ENCODE measurements around the gene SUPT20HL2.
A peak's percentile ranks its signal among the peaks of the same experiment; 100 is the strongest.
"Not testable (repeated sequence)": the region's sequence is repeated elsewhere in the genome, so short reads cannot be mapped to it uniquely, and the experiment has no call there.

SUPT20HL2 gene

DNA sequence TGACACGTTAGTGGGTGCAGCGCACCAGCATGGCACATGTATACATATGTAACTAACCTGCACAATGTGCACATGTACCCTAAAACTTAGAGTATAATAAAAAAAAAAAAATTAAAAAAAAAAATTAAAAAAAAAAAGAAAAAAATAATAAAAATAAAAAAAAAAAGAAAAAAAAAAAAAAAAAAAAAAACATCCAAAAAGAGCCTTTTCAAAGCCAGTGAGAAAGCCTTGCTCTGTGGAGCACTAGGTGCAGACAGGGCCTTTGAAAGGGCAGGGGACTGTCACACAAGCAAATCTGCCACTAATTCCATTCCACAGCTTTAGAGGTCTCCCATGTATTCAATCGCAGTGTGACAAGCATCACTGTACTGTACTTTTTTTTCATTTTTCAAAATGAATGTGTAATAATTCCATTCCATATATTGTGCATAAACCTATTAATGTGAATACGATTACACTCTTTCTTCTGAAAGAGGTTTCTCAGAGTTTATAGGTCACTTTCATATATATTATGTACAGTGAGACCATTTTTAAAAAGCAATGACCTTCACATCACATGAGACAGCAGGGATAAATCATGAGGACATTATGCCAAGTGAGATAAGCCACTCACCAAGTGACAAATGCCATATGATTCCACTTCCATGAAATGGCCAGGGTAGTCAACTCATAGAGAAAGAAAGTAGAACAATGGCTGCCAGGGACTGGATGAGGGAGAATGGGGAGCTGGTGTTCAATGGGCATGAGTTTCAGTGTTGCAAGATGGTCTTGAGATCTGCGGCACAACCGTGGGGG is 4.1 kb downstream of the SUPT20HL2 start:
- not testable (repeated sequence) for DNase-seq (ENCODE audit: low read depth)

DNA sequence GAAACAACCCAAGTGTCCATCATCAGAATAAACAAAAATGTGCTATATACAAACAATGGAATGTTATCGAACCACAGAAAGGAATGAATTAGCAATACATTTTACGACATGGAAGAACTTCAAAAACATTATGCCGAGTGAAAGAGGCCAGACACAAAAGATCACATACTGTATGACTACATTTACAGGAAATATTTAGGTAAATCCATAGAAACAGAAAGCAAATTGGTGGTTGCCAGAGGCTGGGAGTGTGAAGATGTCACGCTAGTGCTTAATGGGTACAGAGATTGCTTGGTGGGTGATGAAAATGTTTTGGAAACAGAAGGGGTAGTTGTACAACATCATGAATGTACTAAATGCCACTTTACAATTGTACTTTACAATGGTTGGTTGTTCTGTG is 5.1 kb downstream of the SUPT20HL2 start:
- DNase-seq (ENCODE audit: low read depth) = not testable (repeated sequence)

DNA sequence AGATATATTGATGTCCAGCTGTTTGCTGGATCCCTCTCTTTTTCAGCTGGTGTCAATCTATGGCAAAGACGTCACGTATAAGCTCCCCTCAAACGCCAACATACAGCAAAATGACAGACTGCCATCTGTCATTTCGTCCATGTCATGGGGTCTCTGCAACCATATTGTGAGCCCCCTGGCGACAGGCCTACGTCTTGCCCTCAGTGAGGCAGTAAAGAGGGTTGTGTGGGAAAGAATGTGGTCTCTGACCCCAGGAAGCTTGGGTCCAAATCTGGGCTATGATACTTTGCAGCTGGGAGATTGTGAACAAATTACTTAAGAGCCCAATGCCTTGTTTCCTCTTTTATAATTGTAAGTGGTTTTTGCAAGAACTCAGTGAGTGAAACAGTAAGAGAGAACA is 7.4 kb downstream of the SUPT20HL2 start:
- no peak for DNase-seq (ENCODE audit: low read depth)

DNA sequence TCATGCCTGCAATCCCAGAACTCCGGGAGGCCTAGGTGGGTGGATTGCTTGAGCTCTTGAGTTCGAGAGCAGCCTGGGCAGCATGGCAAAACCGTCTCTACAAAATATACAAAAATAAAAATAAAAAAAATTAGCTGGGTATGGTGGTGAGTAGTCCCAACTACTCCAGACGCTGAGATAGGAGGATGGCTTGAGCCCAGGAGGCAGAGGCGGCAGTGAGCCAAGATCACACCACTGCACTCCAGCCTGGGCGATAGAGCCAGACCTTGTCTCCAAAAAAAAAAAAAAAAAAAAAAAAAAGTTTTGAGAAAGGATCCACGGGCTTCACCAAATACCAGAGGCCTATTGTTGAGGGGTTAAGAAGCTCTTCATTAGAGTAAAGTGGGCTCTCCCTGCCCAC is 8.0 kb downstream of the SUPT20HL2 start:
- DNase-seq (ENCODE audit: low read depth) = no peak

DNA sequence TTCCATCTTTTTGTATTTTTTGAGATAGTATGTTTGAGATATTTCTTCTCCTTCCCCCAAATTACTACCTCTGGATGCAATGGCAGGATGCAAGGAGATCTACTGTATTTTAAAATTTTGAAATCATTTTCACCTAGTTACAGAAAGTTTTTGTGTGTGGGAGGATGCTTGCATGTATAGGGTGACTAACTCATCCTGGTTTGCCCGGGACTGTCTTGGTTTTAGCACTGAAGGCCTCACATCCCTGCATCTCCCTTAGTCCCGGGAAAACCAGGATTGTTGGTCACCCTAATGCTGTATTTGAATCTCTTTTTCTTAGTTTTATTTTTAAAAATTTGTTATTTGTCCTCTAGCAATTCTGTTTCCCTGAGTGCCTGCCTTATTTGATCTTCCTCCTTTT is 12.1 kb downstream of the SUPT20HL2 start:
- no peak for DNase-seq (ENCODE audit: low read depth)

DNA sequence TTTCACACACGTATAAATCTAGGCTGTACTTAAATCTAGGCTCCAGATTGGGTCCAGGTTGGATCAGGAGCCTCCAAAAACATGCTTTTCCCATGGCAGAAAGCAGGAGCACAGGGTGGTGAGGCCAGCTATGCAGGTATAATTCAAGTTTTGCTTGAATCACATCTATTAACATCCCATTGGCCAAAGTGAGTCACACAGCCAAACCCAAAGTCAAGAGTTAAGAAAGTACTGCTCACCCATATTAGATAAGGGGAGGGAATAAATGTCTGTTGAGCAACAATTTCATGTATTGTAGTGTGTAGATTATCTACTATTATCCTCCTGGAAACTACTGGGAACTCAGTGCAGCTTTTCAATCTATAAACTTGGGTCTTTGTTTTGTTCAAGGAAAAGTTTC is 12.8 kb downstream of the SUPT20HL2 start:
- no peak for DNase-seq (ENCODE audit: low read depth)

DNA sequence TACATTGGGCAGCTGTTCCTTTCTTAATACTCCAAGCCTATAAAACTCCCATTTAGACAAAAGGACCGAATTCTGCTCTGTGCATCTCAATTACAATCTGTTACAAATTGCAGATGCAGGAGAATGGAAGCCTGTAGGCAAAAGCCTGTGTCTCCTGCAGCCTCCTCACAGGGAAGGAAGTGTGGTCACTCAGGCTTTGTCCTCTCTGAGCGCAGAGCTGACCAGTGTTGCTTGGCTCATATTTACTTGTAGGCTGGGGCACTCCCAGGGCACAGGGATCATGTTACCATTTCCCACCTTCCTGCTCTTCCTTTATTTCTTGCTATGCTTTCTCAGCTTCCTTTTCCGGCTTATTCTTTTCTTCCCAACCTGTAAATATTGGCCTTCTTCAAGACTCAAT is 15.7 kb downstream of the SUPT20HL2 start:
- no peak for DNase-seq (ENCODE audit: low read depth)

DNA sequence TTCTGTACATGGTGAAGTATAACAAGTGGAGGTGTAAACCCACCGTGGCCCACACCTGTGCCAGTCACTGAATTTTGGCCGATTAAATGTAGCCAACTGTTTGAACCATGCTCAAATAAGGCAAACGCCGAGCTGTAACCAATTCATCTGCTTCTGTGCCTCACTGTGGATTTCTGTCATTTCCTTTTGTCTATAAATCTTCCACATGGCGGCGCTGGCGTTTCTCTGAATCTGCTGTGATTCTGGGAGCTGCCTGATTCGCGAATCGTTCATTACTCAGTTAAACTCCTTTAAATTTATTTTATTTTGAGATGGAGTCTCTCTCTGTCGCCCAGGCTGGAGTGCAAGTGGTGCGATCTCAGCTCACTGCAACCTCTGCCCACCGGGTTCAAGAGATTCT is 19.2 kb downstream of the SUPT20HL2 start:
- DNase-seq (ENCODE audit: low read depth) = peak; percentile 26

DNA sequence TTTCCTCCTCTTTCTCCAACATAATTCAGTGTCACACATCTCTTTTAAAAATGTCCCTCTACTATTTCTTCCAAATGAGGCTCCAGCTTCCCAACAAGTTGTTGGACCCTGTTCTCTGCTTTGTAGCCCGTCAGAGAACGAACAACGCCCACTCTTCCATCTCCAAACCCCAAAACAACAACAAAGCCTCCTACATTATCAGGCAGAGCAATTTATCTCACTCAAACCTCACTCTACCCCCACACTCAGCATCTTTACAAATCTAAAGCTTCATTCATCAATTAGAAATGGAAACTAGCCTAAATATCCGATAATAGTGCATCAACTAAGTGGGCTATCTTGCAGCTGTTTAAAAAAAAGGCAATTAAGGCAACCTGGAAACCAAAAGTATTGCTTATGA is 20.5 kb downstream of the SUPT20HL2 start:
- DNase-seq (ENCODE audit: low read depth) = no peak

DNA sequence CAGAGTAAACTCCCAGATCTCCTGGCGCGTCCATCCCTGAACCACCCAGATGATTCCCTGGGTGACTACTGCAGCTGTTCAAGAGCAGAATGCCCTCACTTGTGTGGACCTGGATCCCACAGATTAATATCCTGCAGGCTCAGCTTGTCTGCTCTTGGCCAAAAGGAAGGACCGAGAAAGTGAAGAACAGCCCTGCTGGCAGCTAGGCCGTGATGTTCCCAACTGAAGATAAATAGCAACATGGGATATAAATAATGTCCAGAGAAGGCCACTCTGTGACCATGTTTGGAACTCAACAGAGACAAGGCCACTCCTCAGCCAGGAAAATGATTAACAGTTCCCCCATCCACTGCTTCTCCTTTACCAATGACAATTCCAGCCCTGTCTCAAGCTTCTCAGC is 21.5 kb downstream of the SUPT20HL2 start:
- no peak for DNase-seq (ENCODE audit: low read depth)

DNA sequence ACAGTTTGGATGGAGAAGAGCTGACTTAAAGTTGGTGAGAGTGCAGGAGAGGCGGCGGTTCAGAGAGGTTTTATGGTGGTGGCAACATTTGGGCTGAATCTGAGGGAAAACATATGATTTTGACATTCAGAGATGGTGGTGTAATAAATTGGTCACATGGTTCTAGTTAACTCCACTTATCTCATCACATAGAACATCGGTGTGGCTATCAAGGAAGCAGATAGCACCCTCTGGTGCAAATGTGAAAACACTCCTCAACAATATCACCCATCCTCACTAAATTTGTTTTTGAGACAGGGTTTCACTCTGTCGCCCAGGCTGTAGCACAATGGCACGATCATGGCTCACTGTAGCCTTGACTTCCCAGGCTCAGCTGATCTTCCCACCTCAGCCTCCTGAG is 28.8 kb downstream of the SUPT20HL2 start:
- no peak for DNase-seq (ENCODE audit: low read depth)

DNA sequence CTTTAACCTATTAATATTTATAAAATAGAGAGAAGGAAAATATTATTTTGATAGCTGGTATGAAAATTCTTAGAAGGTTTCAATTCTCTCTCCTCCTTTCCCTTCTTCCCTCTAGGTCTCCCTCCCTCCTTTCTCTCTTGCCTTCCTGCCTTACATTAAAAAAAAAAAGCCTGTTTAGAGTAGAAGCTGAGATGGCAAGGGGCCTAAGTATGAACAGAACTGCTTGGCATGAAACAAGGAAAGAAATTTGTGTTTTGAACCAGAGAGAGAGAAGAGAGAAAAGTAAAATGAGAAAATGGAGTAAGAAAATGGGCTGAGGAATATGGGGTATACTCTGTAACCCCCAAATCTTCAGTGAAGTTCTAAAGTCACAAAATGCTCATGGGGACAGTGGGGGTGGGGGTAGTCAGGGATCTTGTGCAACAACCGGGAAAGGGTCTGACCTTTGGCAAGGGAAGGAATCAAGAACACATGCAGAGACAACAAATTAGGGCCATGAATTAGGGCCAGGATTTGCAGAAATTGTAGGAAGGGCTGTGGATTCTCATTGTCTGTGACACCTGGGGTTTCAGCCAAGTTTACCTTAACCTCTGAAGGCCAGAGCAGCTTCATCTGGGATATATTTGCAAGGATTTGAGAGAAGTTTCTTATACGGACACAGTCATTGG is 30.6 kb downstream of the SUPT20HL2 start:
- DNase-seq (ENCODE audit: low read depth) = peak; percentile 3

DNA sequence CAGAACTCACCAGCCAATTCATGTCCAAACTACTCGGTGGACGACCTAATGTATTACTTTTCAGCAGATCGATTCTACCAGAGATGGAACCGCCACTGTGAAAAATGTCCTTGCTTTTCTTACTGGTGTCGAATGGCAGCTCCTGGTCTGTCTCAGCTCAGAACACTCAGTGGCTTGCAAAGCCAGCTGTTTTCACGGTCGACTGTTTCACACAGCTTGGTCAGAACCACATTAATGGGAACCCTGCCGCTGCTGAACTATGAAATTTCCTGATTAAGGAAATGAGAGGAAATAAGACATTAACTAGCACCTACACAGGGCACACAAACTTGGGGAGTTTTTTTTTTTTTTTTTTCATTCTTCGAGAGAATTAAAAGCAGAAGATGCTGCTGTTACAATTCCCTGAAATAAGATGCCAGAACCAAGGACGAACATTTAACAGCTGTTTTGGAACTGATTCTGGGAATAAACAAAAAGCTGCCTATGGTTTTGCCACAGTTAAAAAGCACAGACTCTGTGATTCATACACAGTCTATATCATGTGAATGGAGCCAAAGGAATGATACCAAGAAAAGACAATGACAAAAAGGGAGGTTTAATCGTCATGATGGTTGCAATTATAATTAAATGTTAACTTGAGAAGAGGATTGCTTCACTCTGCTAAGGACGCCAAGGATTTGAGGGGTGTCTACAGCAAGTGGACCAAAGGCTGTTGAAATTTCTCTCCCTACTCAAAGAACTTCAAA is 31.3 kb downstream of the SUPT20HL2 start:
- DNase-seq (ENCODE audit: low read depth) = peak; percentile 28

DNA sequence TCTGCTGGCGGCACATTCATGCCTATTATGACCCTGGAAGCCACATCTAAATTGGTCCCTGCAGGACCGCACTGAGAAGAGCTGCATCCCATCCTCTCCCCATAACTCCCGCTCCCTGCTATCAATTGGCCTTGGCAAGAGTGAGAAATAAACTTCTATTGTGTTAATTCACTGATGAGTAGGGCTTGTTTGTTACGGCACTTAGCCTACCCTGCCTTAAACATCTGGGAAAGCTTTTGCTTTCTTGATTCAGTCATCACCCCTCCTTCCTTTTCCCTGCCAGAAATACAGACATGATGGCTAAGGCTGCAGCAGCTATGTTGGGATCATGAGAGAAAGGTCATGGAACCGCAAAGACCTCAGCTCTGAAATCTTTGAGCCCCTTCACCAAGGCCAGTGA is 36.5 kb downstream of the SUPT20HL2 start:
- no peak for DNase-seq (ENCODE audit: low read depth)

DNA sequence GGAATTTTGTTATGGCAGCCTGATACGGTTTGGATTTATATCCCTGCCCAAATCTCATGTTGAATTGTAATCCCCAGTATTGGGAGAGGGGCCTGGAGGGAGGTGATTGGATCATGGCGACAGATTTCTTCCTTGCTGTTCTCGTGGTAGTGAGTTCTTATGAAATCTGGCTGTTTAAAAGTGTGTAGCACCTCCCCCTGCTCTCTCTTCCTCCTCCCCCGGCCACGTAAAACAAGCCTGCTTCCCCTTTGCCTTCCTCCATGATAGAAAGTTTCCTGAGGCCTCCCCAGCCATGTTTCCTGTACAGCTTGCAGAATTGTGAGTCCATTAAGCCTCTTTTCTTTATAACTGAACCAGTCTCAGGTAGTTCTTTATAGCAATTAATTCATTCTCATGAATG is 37.9 kb downstream of the SUPT20HL2 start:
- no peak for DNase-seq (ENCODE audit: low read depth)

DNA sequence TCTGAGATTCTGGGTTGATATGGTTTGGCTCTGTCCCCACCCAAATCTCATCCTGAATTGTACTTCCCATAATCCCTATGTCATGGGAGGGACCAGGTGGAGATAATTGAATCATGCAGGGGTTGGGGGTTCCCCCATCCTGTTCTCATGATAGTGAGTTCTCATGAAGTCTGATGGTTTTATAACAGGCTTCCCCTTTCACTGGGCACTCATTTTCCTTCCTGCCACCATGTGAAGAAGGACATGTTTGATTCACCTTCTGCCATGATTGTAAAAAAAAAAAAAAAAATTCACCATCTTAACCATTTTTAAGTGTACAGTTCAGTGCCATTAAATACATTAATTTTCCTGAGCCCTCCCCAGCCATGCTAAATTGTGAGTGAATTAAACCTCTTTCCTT is 42.6 kb downstream of the SUPT20HL2 start:
- DNase-seq (ENCODE audit: low read depth) = no peak

DNA sequence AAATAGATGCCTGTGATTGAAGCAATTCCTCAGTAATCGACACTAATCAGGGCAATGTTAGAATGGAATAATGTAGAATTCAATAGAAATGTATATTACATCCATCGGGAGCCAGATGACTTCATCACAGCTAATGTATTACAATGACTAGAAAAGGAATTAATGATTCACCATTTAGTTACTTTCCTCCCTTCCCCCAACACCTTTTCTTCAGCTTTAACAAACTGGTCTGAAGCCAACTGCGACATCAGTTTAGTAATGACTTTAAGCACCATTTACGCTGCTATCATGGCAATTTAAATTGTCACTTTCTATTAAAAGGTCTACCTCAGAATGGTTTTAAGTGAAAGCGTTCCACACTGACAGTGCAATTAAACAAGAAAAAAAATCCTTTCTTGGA is 45.1 kb downstream of the SUPT20HL2 start:
- DNase-seq (ENCODE audit: low read depth) = no peak

DNA sequence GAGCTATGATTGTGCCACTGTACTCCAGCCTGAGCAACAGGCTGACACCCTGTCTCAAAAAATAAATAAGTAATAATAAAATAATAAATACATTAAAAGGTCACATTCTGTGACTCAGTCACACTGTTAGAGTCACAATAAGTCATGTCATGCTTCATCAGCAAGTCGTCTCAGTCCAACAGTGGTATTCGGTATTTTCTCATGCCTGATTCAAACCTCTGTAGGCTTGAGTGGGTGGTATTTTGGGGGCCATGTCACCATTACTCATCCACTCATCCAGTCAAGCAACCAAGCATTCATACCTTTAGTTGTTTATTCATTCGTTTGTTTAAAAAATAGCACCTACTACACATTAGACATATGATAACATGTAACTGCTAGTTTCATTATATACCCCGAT is 46.9 kb downstream of the SUPT20HL2 start:
- no peak for DNase-seq (ENCODE audit: low read depth)

DNA sequence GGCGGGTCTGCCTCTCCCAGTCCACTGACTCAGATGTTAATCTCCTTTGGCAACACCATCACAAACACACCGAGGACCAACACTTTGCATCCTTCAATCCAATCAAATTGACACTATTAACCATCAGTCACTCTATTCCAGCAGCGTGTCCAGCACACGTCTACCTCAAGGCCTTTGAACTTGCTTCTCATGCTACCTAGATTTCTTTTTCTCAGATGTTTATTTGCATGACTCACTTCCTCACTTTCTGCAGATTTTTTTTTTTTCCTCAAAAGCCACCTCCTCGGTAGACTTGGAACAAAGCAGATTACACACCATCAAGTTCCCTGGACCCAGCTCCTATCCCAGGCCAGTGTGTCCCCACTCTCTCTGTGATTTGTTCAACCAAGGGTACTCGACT is 49.5 kb downstream of the SUPT20HL2 start:
- DNase-seq (ENCODE audit: low read depth) = no peak

DNA sequence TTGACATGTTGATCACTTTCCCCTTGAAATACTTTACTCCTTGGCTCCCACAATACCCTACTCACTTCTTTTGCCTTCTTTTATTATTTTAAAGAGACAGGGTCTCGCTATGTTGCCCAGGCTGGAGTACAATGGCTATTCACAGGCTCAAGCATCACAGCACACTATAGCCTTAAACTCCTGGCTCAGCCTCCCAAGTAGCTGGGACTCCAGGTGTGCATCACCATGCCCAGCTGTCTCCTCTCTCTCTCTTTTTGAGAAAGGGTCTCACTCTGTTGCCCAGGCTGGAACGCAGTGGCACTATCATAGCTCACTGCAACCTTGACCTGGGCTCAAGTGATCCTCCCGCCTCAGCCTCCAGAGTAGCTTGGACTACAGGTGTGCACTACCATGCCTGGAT is 51.6 kb downstream of the SUPT20HL2 start:
- DNase-seq (ENCODE audit: low read depth) = no peak
